Activated T-cell treated with anti-CD3 and anti-CD28 coated beads, Interleukin-2, amount 50 U/mL, for 24 hours (primary cell): ENCODE measurements around the gene SEC31A.
"Not testable (repeated sequence)": the region's sequence is repeated elsewhere in the genome, so short reads cannot be mapped to it uniquely, and the experiment has no call there.

Source experiments
- DNase-seq: peaks from one replicate; pipeline ENCODE4 v3.0.0-alpha.2; 2020
- H3K27ac Mint-ChIP-seq: 2 replicates; pipeline ENCODE4 v1.8.0; 2020; ENCODE audit warnings: mild to moderate bottlenecking, mixed read lengths
- H3K27me3 Mint-ChIP-seq: 2 replicates; pipeline ENCODE4 v1.8.0; 2020; ENCODE audit warnings: mixed read lengths
- H3K36me3 Mint-ChIP-seq: 2 replicates; pipeline ENCODE4 v1.8.0; 2020; ENCODE audit warnings: low read depth, mixed read lengths
- H3K4me1 Mint-ChIP-seq: 2 replicates; pipeline ENCODE4 v1.8.0; 2020; ENCODE audit warnings: low read depth, mixed read lengths
- H3K4me3 Mint-ChIP-seq: 2 replicates; pipeline ENCODE4 v1.8.0; 2020; ENCODE audit warnings: mild to moderate bottlenecking, moderate library complexity, mixed read lengths
- H3K9me3 Mint-ChIP-seq: 2 replicates; pipeline ENCODE4 v1.8.0; 2020; ENCODE audit warnings: mixed read lengths

SEC31A gene

GRCh38 chr4:82833060-82833459 is 57.9 kb downstream of the SEC31A start:
- H3K27me3 Mint-ChIP-seq, H3K4me3 Mint-ChIP-seq, H3K27ac Mint-ChIP-seq, H3K4me1 Mint-ChIP-seq, H3K9me3 Mint-ChIP-seq, DNase-seq: not testable (repeated sequence)
- H3K36me3 Mint-ChIP-seq = peaks cover 87% of the 10 kb centered on the region

- Mint-ChIP-seq H3K27me3 (no peaks in the 10 kb centered on the region), H3K27ac (peak overlapping the region; percentile 1), H3K36me3 (peaks cover 91% of the 10 kb centered on the region), H3K9me3 (no peaks in the 10 kb centered on the region), H3K4me3 (no peak overlapping the region), H3K4me1 (peaks cover 9% of the 10 kb centered on the region)
- no peak for DNase-seq
Observed at GRCh38 chr4:82825425-82825824, 65.5 kb downstream of the SEC31A start.

- no peaks in the 10 kb centered on the region for H3K27me3 Mint-ChIP-seq
- peak overlapping the region; percentile 52 for H3K27ac Mint-ChIP-seq
- H3K9me3 Mint-ChIP-seq = no peaks in the 10 kb centered on the region
- no peak for DNase-seq
- no peak overlapping the region for H3K4me3 Mint-ChIP-seq
- H3K36me3 Mint-ChIP-seq = peaks cover 92% of the 10 kb centered on the region
- H3K4me1 Mint-ChIP-seq = peaks cover 9% of the 10 kb centered on the region
Observed at GRCh38 chr4:82823062-82823461, 67.9 kb downstream of the SEC31A start.

GRCh38 chr4:82820689-82821088 is 70.3 kb downstream of the SEC31A start:
- no peak for DNase-seq
- no peaks in the 10 kb centered on the region for H3K9me3 Mint-ChIP-seq
- no peak overlapping the region for H3K4me3 Mint-ChIP-seq
- peak overlapping the region; percentile 80 for H3K27ac Mint-ChIP-seq
- no peaks in the 10 kb centered on the region for H3K27me3 Mint-ChIP-seq
- H3K4me1 Mint-ChIP-seq = peaks cover 9% of the 10 kb centered on the region
- peaks cover 84% of the 10 kb centered on the region for H3K36me3 Mint-ChIP-seq

GRCh38 chr4:82818664-82819662 is 72.0 kb downstream of the SEC31A start:
- Mint-ChIP-seq H3K4me3 (no peak overlapping the region), H3K36me3 (peaks cover 70% of the 10 kb centered on the region), H3K4me1 (peaks cover 9% of the 10 kb centered on the region), H3K27me3 (no peaks in the 10 kb centered on the region), H3K9me3 (no peaks in the 10 kb centered on the region), H3K27ac (peak overlapping the region; percentile 71)
- DNase-seq = no peak

GRCh38 chr4:82816874-82817273 is 74.1 kb downstream of the SEC31A start:
- H3K9me3 Mint-ChIP-seq, H3K27ac Mint-ChIP-seq, H3K4me1 Mint-ChIP-seq, H3K4me3 Mint-ChIP-seq, H3K27me3 Mint-ChIP-seq, DNase-seq: not testable (repeated sequence)
- peaks cover 51% of the 10 kb centered on the region for H3K36me3 Mint-ChIP-seq

GRCh38 chr4:82814034-82814433 is 76.9 kb downstream of the SEC31A start:
- no peak overlapping the region for H3K27ac Mint-ChIP-seq
- H3K4me1 Mint-ChIP-seq = no peaks in the 10 kb centered on the region
- H3K4me3 Mint-ChIP-seq = no peak overlapping the region
- no peak for DNase-seq
- H3K36me3 Mint-ChIP-seq = peaks cover 26% of the 10 kb centered on the region
- H3K9me3 Mint-ChIP-seq = no peaks in the 10 kb centered on the region
- no peaks in the 10 kb centered on the region for H3K27me3 Mint-ChIP-seq

GRCh38 chr4:82811838-82812341 is 79.1 kb downstream of the SEC31A start:
- no peak overlapping the region for H3K27ac Mint-ChIP-seq

GRCh38 chr4:82811392-82811791 is 79.6 kb downstream of the SEC31A start:
- H3K4me3 Mint-ChIP-seq = no peak overlapping the region
- peaks cover 4% of the 10 kb centered on the region for H3K27me3 Mint-ChIP-seq
- H3K9me3 Mint-ChIP-seq = peaks cover 2% of the 10 kb centered on the region
- no peaks in the 10 kb centered on the region for H3K4me1 Mint-ChIP-seq
- peaks cover 3% of the 10 kb centered on the region for H3K36me3 Mint-ChIP-seq
- no peak for DNase-seq
- no peak overlapping the region for H3K27ac Mint-ChIP-seq

More at GRCh38 chr4:82811838-82812341, 79.1 kb downstream of the SEC31A start:
- H3K4me3 Mint-ChIP-seq = no peak overlapping the region
- no peak for DNase-seq
- peaks cover 5% of the 10 kb centered on the region for H3K36me3 Mint-ChIP-seq
- H3K9me3 Mint-ChIP-seq = peaks cover 2% of the 10 kb centered on the region
- H3K4me1 Mint-ChIP-seq = no peaks in the 10 kb centered on the region
- H3K27me3 Mint-ChIP-seq = peaks cover 4% of the 10 kb centered on the region

GRCh38 chr4:82810176-82810575 is 80.8 kb downstream of the SEC31A start:
- no peak for DNase-seq
- Mint-ChIP-seq H3K27me3 (peaks cover 4% of the 10 kb centered on the region), H3K36me3 (no peaks in the 10 kb centered on the region), H3K4me1 (no peaks in the 10 kb centered on the region), H3K4me3 (no peak overlapping the region), H3K27ac (no peak overlapping the region), H3K9me3 (peaks cover 2% of the 10 kb centered on the region)

- Mint-ChIP-seq H3K9me3 (peaks cover 2% of the 10 kb centered on the region), H3K27ac (no peak overlapping the region), H3K4me1 (no peaks in the 10 kb centered on the region), H3K27me3 (peaks cover 4% of the 10 kb centered on the region), H3K36me3 (no peaks in the 10 kb centered on the region), H3K4me3 (no peak overlapping the region)
- no peak for DNase-seq
Observed at GRCh38 chr4:82809619-82810018, 81.3 kb downstream of the SEC31A start.

GRCh38 chr4:82803746-82804145 is 87.2 kb downstream of the SEC31A start:
- peaks cover 9% of the 10 kb centered on the region for H3K4me1 Mint-ChIP-seq
- peaks cover 1% of the 10 kb centered on the region for H3K9me3 Mint-ChIP-seq
- H3K36me3 Mint-ChIP-seq = no peaks in the 10 kb centered on the region
- no peak overlapping the region for H3K27ac Mint-ChIP-seq
- DNase-seq = no peak
- peaks cover 32% of the 10 kb centered on the region for H3K27me3 Mint-ChIP-seq
- H3K4me3 Mint-ChIP-seq = no peak overlapping the region

- H3K27me3 Mint-ChIP-seq = peaks cover 34% of the 10 kb centered on the region
- no peaks in the 10 kb centered on the region for H3K9me3 Mint-ChIP-seq
- no peak overlapping the region for H3K27ac Mint-ChIP-seq
- DNase-seq = no peak
- H3K36me3 Mint-ChIP-seq = no peaks in the 10 kb centered on the region
- H3K4me3 Mint-ChIP-seq = no peak overlapping the region
- peaks cover 9% of the 10 kb centered on the region for H3K4me1 Mint-ChIP-seq
Observed at GRCh38 chr4:82802911-82803310, 88.0 kb downstream of the SEC31A start.

- Mint-ChIP-seq H3K4me1 (peaks cover 16% of the 10 kb centered on the region), H3K4me3 (no peak overlapping the region), H3K36me3 (no peaks in the 10 kb centered on the region), H3K9me3 (no peaks in the 10 kb centered on the region), H3K27me3 (peaks cover 39% of the 10 kb centered on the region), H3K27ac (no peak overlapping the region)
- DNase-seq = no peak
Observed at GRCh38 chr4:82801910-82802521, 88.9 kb downstream of the SEC31A start.
